Trophoblast cell (in vitro differentiated cells and primary cell): Measurements from ENCODE around the gene ZNF827.

ENCODE experiments used
- DNase-seq, 2 donors: peaks; one replicate each; pipeline ENCODE4 v3.0.0-alpha.2; 2016
- H2AFZ ChIP-seq: 2 replicates; pipeline ENCODE4 v1.6.1; 2013; ENCODE audit warnings: low read length, moderate library complexity, mild to moderate bottlenecking; ENCODE audit not compliant: insufficient read depth, poor library complexity
- H2AK5ac ChIP-seq: 2 replicates; pipeline ENCODE4 v1.6.1; 2013; ENCODE audit warnings: mild to moderate bottlenecking, low read length
- H2BK120ac ChIP-seq: 2 replicates; pipeline ENCODE4 v1.6.1; 2013; ENCODE audit warnings: low read length, mild to moderate bottlenecking, moderate library complexity; ENCODE audit not compliant: insufficient read depth, poor library complexity
- H2BK12ac ChIP-seq: 2 replicates; pipeline ENCODE4 v1.6.1; 2013; ENCODE audit warnings: mild to moderate bottlenecking, low read length, moderate library complexity
- H2BK5ac ChIP-seq: 2 replicates; pipeline ENCODE4 v1.6.1; 2013; ENCODE audit warnings: low read length, low read depth, moderate library complexity, mild to moderate bottlenecking; ENCODE audit not compliant: poor library complexity
- H3K14ac ChIP-seq: 2 replicates; pipeline ENCODE4 v1.6.1; 2013; ENCODE audit warnings: mild to moderate bottlenecking, low read length
- H3K18ac ChIP-seq: 2 replicates; pipeline ENCODE4 v1.6.1; 2013; ENCODE audit warnings: mild to moderate bottlenecking, low read length
- H3K23ac ChIP-seq: 2 replicates; pipeline ENCODE4 v1.6.1; 2013; ENCODE audit warnings: low read length
- H3K27ac ChIP-seq: 2 replicates; pipeline ENCODE4 v1.5.1; 2013; ENCODE audit warnings: low read depth, mild to moderate bottlenecking, inconsistent platforms, low read length, moderate library complexity
- H3K27me3 ChIP-seq: 2 replicates; pipeline ENCODE4 v1.6.1; 2013; ENCODE audit warnings: inconsistent platforms, mild to moderate bottlenecking, low read length, moderate library complexity; ENCODE audit not compliant: insufficient read depth
- H3K36me3 ChIP-seq, 2 experiments: 1 replicate in 1 of 2; 2 replicates in 1 of 2; pipeline ENCODE4 v1.6.1; 2013; ENCODE audit warnings: low read length in 2 of 2, mild to moderate bottlenecking in 2 of 2, moderate library complexity in 1 of 2; ENCODE audit not compliant: insufficient read depth in 2 of 2, control insufficient read depth in 1 of 2
- H3K4ac ChIP-seq: 2 replicates; pipeline ENCODE4 v1.6.1; 2013; ENCODE audit warnings: low read depth, mild to moderate bottlenecking, low read length, moderate library complexity
- H3K4me1 ChIP-seq, 2 experiments: 1 replicate in 1 of 2; 2 replicates in 1 of 2; pipeline ENCODE4 v1.6.1; 2013; ENCODE audit warnings: low read length in 2 of 2, mild to moderate bottlenecking in 2 of 2, moderate library complexity in 1 of 2; ENCODE audit not compliant: insufficient read depth in 2 of 2, control insufficient read depth in 1 of 2
- H3K4me2 ChIP-seq: 2 replicates; pipeline ENCODE4 v1.6.1; 2013; ENCODE audit warnings: inconsistent platforms, mild to moderate bottlenecking, low read length, moderate library complexity
- H3K4me3 ChIP-seq: 2 replicates; pipeline ENCODE4 v1.5.1; 2013; ENCODE audit warnings: mild to moderate bottlenecking, low read depth, low read length, inconsistent platforms
- H3K79me1 ChIP-seq: one replicate; pipeline ENCODE4 v1.6.1; 2013; ENCODE audit warnings: low read length
- H3K79me2 ChIP-seq: 2 replicates; pipeline ENCODE4 v1.6.1; 2013; ENCODE audit warnings: low read length, mild to moderate bottlenecking; ENCODE audit not compliant: control insufficient read depth, insufficient read depth, poor library complexity
- H3K9ac ChIP-seq: 2 replicates; pipeline ENCODE4 v1.6.1; 2013; ENCODE audit warnings: mild to moderate bottlenecking, low read length
- H3K9me3 ChIP-seq: 2 replicates; pipeline ENCODE4 v1.6.1; 2013; ENCODE audit warnings: low read depth, mild to moderate bottlenecking, control low read depth, inconsistent platforms, low read length; ENCODE audit not compliant: insufficient read depth
- H4K12ac ChIP-seq: 2 replicates; pipeline ENCODE4 v1.6.1; 2013; ENCODE audit warnings: low read depth, mild to moderate bottlenecking, low read length, moderate library complexity
- H4K8ac ChIP-seq: 2 replicates; pipeline ENCODE4 v1.6.1; 2013; ENCODE audit warnings: low read depth, mild to moderate bottlenecking, low read length, moderate library complexity
- H4K91ac ChIP-seq: one replicate; pipeline ENCODE4 v1.6.1; 2013; ENCODE audit warnings: low read depth, mild to moderate bottlenecking, low read length, moderate library complexity
- WGBS: extraction: QIAGEN DNeasy Blood & Tissue Kit; methylation state at CpG from one replicate; pipeline ENCODE4 v1.1.7; 2013; ENCODE audit warnings: missing lambda C conversion rate; ENCODE audit not compliant: insufficient read length, insufficient coverage; ENCODE audit errors: extremely low coverage; 5-methylcytosine and 5-hydroxymethylcytosine counted together

The ZNF827 gene

GRCh38 chr4:145876531-145877180 lies 62.0 kb downstream of the ZNF827 start:
- Histone ChIP-seq H3K4ac (no peak overlapping the region), H3K79me1 (no peaks in the 10 kb centered on the region), H3K79me2 (no peaks in the 10 kb centered on the region), H3K36me3 (peaks cover 2% of the 10 kb centered on the region in 2 experiments), H3K4me1 (peaks cover 1 to 4% of the 10 kb centered on the region in 2 experiments), H2AFZ (no peak overlapping the region), H3K27ac (no peak overlapping the region), H3K27me3 (no peaks in the 10 kb centered on the region), H4K8ac (no peak overlapping the region), H2BK120ac (no peak overlapping the region), H3K4me2 (no peak overlapping the region), H2BK5ac (no peak overlapping the region), H4K91ac (no peak overlapping the region), H3K9ac (no peak overlapping the region), H2AK5ac (no peak overlapping the region), H3K23ac (no peak overlapping the region), H2BK12ac (no peak overlapping the region), H3K9me3 (no peaks in the 10 kb centered on the region), H3K14ac (no peak overlapping the region), H3K4me3 (no peak overlapping the region), H3K18ac (no peak overlapping the region), H4K12ac (no peak overlapping the region)
- DNase-seq = peak in 1 of 2 donors; percentile 91
- WGBS = no CpG with 5 or more reads among the region's 2 CpGs

DNA sequence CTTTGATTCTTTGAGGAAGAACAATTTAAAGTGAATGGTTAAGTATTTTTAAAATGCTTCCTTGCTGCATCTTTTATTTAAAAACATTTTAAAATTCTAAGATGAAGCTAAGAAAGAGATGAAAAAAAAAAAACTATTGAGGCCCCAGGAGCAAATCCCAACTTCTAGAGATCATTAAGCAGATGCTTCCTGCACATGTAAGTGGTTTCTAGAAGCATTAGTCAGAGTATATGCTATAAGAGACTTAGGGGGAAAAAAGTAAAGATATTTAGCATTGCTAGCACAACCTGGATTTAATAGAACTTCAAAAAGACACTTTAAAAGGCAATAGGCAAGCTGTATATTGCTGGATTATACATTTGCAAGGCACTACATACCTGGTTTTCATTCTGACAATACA lies 64.7 kb downstream of the ZNF827 start:
- H3K4me2 ChIP-seq = no peak overlapping the region
- H3K27me3 ChIP-seq = no peaks in the 10 kb centered on the region
- no peak overlapping the region for H2BK12ac ChIP-seq
- H3K9ac ChIP-seq = no peak overlapping the region
- no peak overlapping the region for H3K14ac ChIP-seq
- H3K79me1 ChIP-seq = no peaks in the 10 kb centered on the region
- H3K9me3 ChIP-seq = no peaks in the 10 kb centered on the region
- peaks cover 2 to 5% of the 10 kb centered on the region in 2 experiments for H3K36me3 ChIP-seq
- H4K12ac ChIP-seq = no peak overlapping the region
- no peaks in the 10 kb centered on the region for H3K79me2 ChIP-seq
- H3K23ac ChIP-seq = no peak overlapping the region
- H3K27ac ChIP-seq = no peak overlapping the region
- H4K8ac ChIP-seq = no peak overlapping the region
- no peak overlapping the region for H2BK5ac ChIP-seq
- no peak overlapping the region for H3K4me3 ChIP-seq
- no peak for DNase-seq
- no peak overlapping the region for H4K91ac ChIP-seq
- no peak overlapping the region for H2AK5ac ChIP-seq
- H3K18ac ChIP-seq = no peak overlapping the region
- no peaks in the 10 kb centered on the region for H3K4me1 ChIP-seq
- H2BK120ac ChIP-seq = no peak overlapping the region
- no peak overlapping the region for H3K4ac ChIP-seq
- H2AFZ ChIP-seq = no peak overlapping the region

- DNase-seq = no peak
- Histone ChIP-seq H3K4ac (no peak overlapping the region), H2AK5ac (no peak overlapping the region), H3K27ac (no peak overlapping the region), H3K9me3 (no peaks in the 10 kb centered on the region), H3K14ac (no peak overlapping the region), H2BK12ac (no peak overlapping the region), H3K4me3 (no peak overlapping the region), H4K12ac (no peak overlapping the region), H3K27me3 (no peaks in the 10 kb centered on the region), H3K79me2 (no peaks in the 10 kb centered on the region), H2AFZ (no peak overlapping the region), H4K8ac (no peak overlapping the region), H3K79me1 (no peaks in the 10 kb centered on the region), H3K18ac (no peak overlapping the region), H3K4me1 (no peaks in the 10 kb centered on the region), H3K23ac (no peak overlapping the region), H3K4me2 (no peak overlapping the region), H3K36me3 (peaks cover 2 to 5% of the 10 kb centered on the region in 2 experiments), H2BK120ac (no peak overlapping the region), H4K91ac (no peak overlapping the region), H3K9ac (no peak overlapping the region), H2BK5ac (no peak overlapping the region)
These were observed 67.4 kb downstream of the ZNF827 start for GRCh38 chr4:145871209-145871608.

DNA sequence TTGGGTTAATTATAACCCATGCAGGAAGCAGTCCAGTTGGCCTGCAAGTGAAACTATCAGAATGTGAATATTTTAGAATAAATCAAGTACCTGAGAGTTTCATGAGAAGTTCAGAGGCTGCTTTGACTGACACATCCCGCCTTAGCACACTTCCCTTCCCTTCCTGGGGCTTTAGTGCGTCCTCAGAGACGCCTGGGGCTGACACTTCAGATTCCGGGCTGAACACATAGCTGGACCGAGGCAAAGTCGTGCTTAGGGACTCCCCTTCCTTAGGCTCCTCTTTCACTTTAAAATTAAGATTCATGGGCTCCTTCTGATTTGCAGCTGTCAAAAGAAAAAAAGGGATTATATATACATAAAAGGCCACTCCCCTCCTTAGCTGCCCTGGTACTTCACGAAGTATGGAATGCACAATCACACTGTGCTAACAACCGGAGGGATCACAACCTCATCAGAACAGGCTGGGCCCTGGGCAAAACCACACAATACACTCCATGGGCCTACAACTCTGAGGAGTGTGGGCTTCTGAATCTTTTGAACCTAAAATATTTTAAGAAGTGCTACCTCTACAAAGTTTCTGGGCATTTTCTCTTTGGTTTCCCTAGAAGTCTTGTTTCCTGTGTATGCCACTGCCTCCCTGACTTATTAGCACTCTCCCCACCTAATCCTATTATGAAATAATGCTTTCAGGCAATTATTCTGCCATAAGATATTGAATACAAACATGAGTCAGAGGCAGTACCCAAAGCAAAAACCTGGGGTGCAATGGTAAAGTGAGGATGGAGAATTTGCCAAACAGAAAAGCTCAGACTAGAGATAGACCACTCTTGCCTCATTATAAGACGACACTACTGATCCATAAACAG lies 68.2 kb downstream of the ZNF827 start:
- Histone ChIP-seq H3K14ac (no peak overlapping the region), H3K36me3 (peaks cover 2 to 5% of the 10 kb centered on the region in 2 experiments), H2AFZ (no peak overlapping the region), H3K9me3 (no peaks in the 10 kb centered on the region), H3K9ac (no peak overlapping the region), H3K18ac (no peak overlapping the region), H2AK5ac (no peak overlapping the region), H3K4me2 (no peak overlapping the region), H3K79me2 (no peaks in the 10 kb centered on the region), H4K12ac (no peak overlapping the region), H3K79me1 (no peaks in the 10 kb centered on the region), H2BK12ac (no peak overlapping the region), H3K23ac (no peak overlapping the region), H3K27ac (no peak overlapping the region), H3K4me1 (no peaks in the 10 kb centered on the region), H4K91ac (no peak overlapping the region), H3K4me3 (no peak overlapping the region), H2BK5ac (no peak overlapping the region), H4K8ac (no peak overlapping the region), H3K27me3 (no peaks in the 10 kb centered on the region), H2BK120ac (no peak overlapping the region), H3K4ac (no peak overlapping the region)
- no CpG with 5 or more reads among the region's 9 CpGs for WGBS
- DNase-seq = no peak
